Osteocyte (in vitro differentiated cells): ENCODE measurements around the gene PANK3. TPM values are rescaled to one million over a fixed set of nuclear protein-coding genes. Genes with fewer than 3 reads are reported as not detected.

ENCODE experiments used
- DNase-seq: peaks from one replicate; pipeline ENCODE4 v3.0.0; 2021; ENCODE audit warnings: mixed read lengths; ENCODE audit not compliant: unreplicated experiment; ENCODE audit errors: extremely low spot score
- H3K27ac Mint-ChIP-seq: one replicate; pipeline ENCODE4 v1.8.0; 2021; ENCODE audit warnings: mild to moderate bottlenecking, mixed read lengths; ENCODE audit not compliant: unreplicated experiment
- H3K27me3 Mint-ChIP-seq: one replicate; pipeline ENCODE4 v1.8.0; 2021; ENCODE audit warnings: mixed read lengths; ENCODE audit not compliant: unreplicated experiment
- H3K36me3 Mint-ChIP-seq: one replicate; pipeline ENCODE4 v1.8.0; 2021; ENCODE audit warnings: mixed read lengths; ENCODE audit not compliant: unreplicated experiment
- H3K4me1 Mint-ChIP-seq: one replicate; pipeline ENCODE4 v1.8.0; 2021; ENCODE audit warnings: mixed read lengths; ENCODE audit not compliant: unreplicated experiment
- H3K4me3 Mint-ChIP-seq: one replicate; pipeline ENCODE4 v1.8.0; 2021; ENCODE audit warnings: mild to moderate bottlenecking, moderate library complexity, mixed read lengths; ENCODE audit not compliant: unreplicated experiment
- H3K9me3 Mint-ChIP-seq: one replicate; pipeline ENCODE4 v1.8.0; 2021; ENCODE audit warnings: mixed read lengths; ENCODE audit not compliant: unreplicated experiment
- CTCF ChIP-seq: fragments of 200-600 bp; sonication (generic); IDR thresholded peaks from 2 replicates; pipeline ENCODE4 v1.5.0; 2021; ENCODE audit warnings: antibody characterized with exemption, mild to moderate bottlenecking, moderate library complexity
- total RNA-seq: library from RNA; stranded (reverse); gene quantifications from 2 replicates; pipeline ENCODE4 v1.2.1, GENCODE V29; 2021

The PANK3 gene
- total RNA-seq, 1 donor from 2014 or later: 70.8 TPM

DNA sequence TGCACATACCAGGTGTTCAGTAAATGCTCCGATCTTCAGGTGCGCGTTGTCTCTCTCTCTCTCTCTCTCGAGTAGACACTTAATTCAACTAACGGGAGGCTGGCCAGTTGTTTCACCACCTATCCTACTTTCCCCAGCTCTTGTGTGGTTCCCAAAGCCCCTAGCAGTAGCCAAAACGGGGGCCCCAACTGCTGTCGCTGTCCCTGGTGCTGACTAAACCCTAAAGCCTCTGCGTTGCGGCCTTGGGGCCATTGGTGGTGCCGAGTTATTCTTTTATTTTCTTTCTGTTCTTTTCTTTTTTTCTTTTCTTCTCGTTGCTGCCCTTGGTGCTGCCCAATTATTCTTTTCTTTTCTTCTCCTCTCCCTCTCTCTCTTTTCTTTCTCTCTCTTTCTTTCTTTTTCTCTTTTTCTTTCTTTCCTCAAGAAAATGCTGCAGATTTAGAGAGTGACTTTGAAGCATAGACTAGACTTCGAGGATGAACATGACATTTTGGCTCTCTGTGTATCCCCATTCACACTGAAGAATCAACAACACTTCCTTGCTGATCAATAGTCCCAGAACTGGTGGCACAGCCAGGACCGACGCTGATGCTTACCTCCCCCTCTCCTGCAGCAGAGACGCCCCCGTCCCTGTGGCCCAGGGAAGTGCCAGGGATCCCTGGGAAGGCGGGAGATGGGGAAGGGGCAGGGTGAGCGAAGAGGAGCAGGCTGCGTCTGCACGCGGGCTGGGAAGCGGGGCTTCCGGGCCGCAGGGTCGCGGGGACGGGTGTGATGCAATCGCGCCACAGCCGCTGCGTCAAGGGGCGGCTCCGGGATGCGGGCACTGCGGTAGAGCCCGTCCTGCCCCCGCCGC is 50.4 kb downstream of the PANK3 start, which contains the start of gene FBLL1:
Gene FBLL1, plus strand, starts transcription at position 785 of the 853 bp plus-strand sequence. CDS start 200 bp downstream, outside the sequence.
- Mint-ChIP-seq H3K36me3 (no peaks in the 10 kb centered on the region), H3K27ac (no peak within 1 kb of the TSS), H3K4me3 (peak within 1 kb of the TSS; percentile 76), H3K27me3 (no peaks in the 10 kb centered on the region), H3K9me3 (no peaks in the 10 kb centered on the region), H3K4me1 (peaks cover 15% of the 10 kb centered on the region)
- DNase-seq: no peak
- TF ChIP-seq CTCF: no peak

DNA sequence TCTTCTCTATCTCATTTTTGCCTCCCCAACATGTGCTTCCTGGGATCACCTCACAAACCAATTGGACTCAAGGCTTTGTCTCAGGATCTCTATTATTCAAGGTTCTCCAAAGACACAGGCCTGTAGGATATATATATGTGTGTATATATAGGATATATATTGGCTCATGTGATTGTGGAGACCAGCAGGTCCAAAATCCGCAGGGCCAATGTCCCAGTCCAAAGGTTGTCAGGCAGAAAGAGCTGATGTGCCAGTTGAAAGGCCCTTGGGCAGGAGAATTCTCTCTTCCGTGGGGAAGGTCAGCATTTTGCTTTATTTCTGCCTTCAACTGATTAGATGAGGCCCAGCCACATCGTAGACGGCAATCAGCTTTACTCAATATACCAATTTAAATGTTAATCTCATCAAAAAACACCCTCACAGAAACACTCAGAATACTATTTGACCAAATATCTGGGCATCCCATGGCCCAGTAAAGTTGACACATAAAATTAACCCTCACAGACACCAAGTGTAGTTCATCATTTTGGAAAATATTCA is 51.3 kb downstream of the PANK3 start:
- DNase-seq: no peak
- Mint-ChIP-seq H3K36me3 (peaks cover 1% of the 10 kb centered on the region), H3K4me3 (no peak overlapping the region), H3K27me3 (no peaks in the 10 kb centered on the region), H3K9me3 (no peaks in the 10 kb centered on the region), H3K4me1 (peaks cover 15% of the 10 kb centered on the region), H3K27ac (no peak overlapping the region)
- no peak for TF ChIP-seq CTCF

GRCh38 chr5:168525856-168526255 is 53.3 kb downstream of the PANK3 start:
- TF ChIP-seq CTCF: no peak
- Mint-ChIP-seq H3K4me1 (peaks cover 10% of the 10 kb centered on the region), H3K27ac (no peak overlapping the region), H3K27me3 (no peaks in the 10 kb centered on the region), H3K36me3 (peaks cover 5% of the 10 kb centered on the region), H3K9me3 (no peaks in the 10 kb centered on the region), H3K4me3 (no peak overlapping the region)
- no peak for DNase-seq

GRCh38 chr5:168513861-168514428 is 65.2 kb downstream of the PANK3 start:
- peaks cover 9% of the 10 kb centered on the region for H3K9me3 Mint-ChIP-seq
- H3K36me3 Mint-ChIP-seq: peaks cover 85% of the 10 kb centered on the region
- no peak for DNase-seq
- H3K4me1 Mint-ChIP-seq: no peaks in the 10 kb centered on the region
- TF ChIP-seq CTCF: no peak
- H3K27ac Mint-ChIP-seq: no peak overlapping the region
- no peaks in the 10 kb centered on the region for H3K27me3 Mint-ChIP-seq
- no peak overlapping the region for H3K4me3 Mint-ChIP-seq

- Mint-ChIP-seq H3K27me3 (no peaks in the 10 kb centered on the region), H3K27ac (no peak overlapping the region), H3K9me3 (no peaks in the 10 kb centered on the region), H3K4me1 (no peaks in the 10 kb centered on the region), H3K4me3 (no peak overlapping the region), H3K36me3 (peaks cover 47% of the 10 kb centered on the region)
- TF ChIP-seq CTCF: no peak
- DNase-seq: no peak
Measured at GRCh38 chr5:168502563-168503237, 76.5 kb downstream of the PANK3 start.
